HepG2 (cell line): ENCODE measurements around the gene DCDC2. TPM values are rescaled to one million over a fixed set of nuclear protein-coding genes. Genes with fewer than 3 reads are reported as not detected.

Experiments
- AGO2 ChIP-seq: fragments of 200-400 bp; formaldehyde crosslinking; optimal IDR thresholded peaks from 2 replicates; pipeline ENCODE3; 2017; ENCODE audit warnings: mild to moderate bottlenecking, low read depth, low read length, moderate library complexity
- ATF7-NPFF ChIP-seq: sonication (generic); formaldehyde crosslinking; IDR thresholded peaks from 2 replicates; pipeline ENCODE4 v1.8.1; 2023; ENCODE audit warnings: mild to moderate bottlenecking, low read depth, missing genetic modification reagents, moderate library complexity
- BCL6 ChIP-seq: IDR thresholded peaks from 2 replicates; pipeline ENCODE4 v1.6.1; 2016; ENCODE audit warnings: missing genetic modification reagents, missing compliant biosample characterization
- FOXK2 ChIP-seq: fragments of 450-650 bp; IDR thresholded peaks from 2 replicates; pipeline ENCODE4 v1.6.1; 2016
- GMEB2 ChIP-seq: IDR thresholded peaks from 2 replicates; pipeline ENCODE4 v1.6.1; 2016; ENCODE audit warnings: missing biosample characterization, missing genetic modification reagents, low read depth
- HES4 ChIP-seq: sonication (generic); formaldehyde crosslinking; IDR thresholded peaks from 2 replicates; pipeline ENCODE4 v1.9.0; 2021; ENCODE audit warnings: mild to moderate bottlenecking, missing genetic modification reagents, borderline replicate concordance
- ISL2 ChIP-seq: sonication (generic); formaldehyde crosslinking; IDR thresholded peaks from 2 replicates; pipeline ENCODE4 v1.5.0; 2020; ENCODE audit warnings: missing genetic modification reagents
- KDM1A ChIP-seq: IDR thresholded peaks from 2 replicates; pipeline ENCODE4 v1.6.1; 2016; ENCODE audit warnings: missing compliant biosample characterization
- NFRKB ChIP-seq: fragments of 450-650 bp; IDR thresholded peaks from 2 replicates; pipeline ENCODE4 v1.6.1; 2017
- PHF5A ChIP-seq: IDR thresholded peaks from one replicate; pipeline ENCODE4 v1.6.1; 2018; ENCODE audit warnings: low read depth, missing genetic modification reagents; ENCODE audit not compliant: unreplicated experiment
- POLR2A ChIP-seq, 2 experiments: IDR thresholded peaks; 2 replicates each; pipeline ENCODE4 v1.6.1; 2011; ENCODE audit warnings: low read depth in 2 of 2, low read length in 2 of 2, mild to moderate bottlenecking in 1 of 2, moderate library complexity in 1 of 2; ENCODE audit not compliant: insufficient read depth in 1 of 2
- PRPF4 ChIP-seq: fragments of 200-400 bp; formaldehyde crosslinking; IDR thresholded peaks from 2 replicates; pipeline ENCODE4 v1.6.1; 2016; ENCODE audit warnings: low read length, low read depth; ENCODE audit not compliant: poor library complexity, severe bottlenecking
- SMC3 ChIP-seq: IDR thresholded peaks from 2 replicates; pipeline ENCODE4 v1.6.1; 2011; ENCODE audit warnings: low read length, improper control_type of control experiment
- SOX13 ChIP-seq, 3 experiments: fragments of 450-650 bp in 1 of 3; sonication (generic) in 1 of 3; formaldehyde crosslinking in 1 of 3; IDR thresholded peaks in 2 of 3; conservative IDR thresholded peaks in 1 of 3; 2 replicates each; pipeline versions ENCODE4 v1.5.0 to v1.6.1; 2016 to 2020; ENCODE audit warnings: antibody characterized with exemption in 1 of 3, mild to moderate bottlenecking in 1 of 3, missing compliant biosample characterization in 1 of 3, missing genetic modification reagents in 1 of 3, moderate library complexity in 1 of 3
- YEATS4 ChIP-seq: sonication (generic); formaldehyde crosslinking; IDR thresholded peaks from 2 replicates; pipeline ENCODE4 v1.4.0; 2020; ENCODE audit warnings: missing genetic modification reagents, borderline replicate concordance
- ZNF136 ChIP-seq: sonication (generic); formaldehyde crosslinking; IDR thresholded peaks from 2 replicates; pipeline ENCODE4 v1.8.1; 2022; ENCODE audit warnings: low read depth, mild to moderate bottlenecking, moderate library complexity, missing genetic modification reagents
- ZNF3 ChIP-seq: IDR thresholded peaks from 2 replicates; pipeline ENCODE4 v1.7.0; 2017; ENCODE audit warnings: inconsistent platforms
- ZNF34 ChIP-seq: sonication (generic); formaldehyde crosslinking; IDR thresholded peaks from 2 replicates; pipeline ENCODE4 v1.4.0; 2020; ENCODE audit warnings: mild to moderate bottlenecking, missing genetic modification reagents, borderline replicate concordance
- ZNF451 ChIP-seq: sonication (generic); formaldehyde crosslinking; IDR thresholded peaks from 2 replicates; pipeline ENCODE4 v1.5.0; 2020; ENCODE audit warnings: mild to moderate bottlenecking, missing genetic modification reagents
- ZNF543 ChIP-seq: sonication (generic); formaldehyde crosslinking; IDR thresholded peaks from 2 replicates; pipeline ENCODE4 v1.4.0; 2020; ENCODE audit warnings: mild to moderate bottlenecking, missing genetic modification reagents
- ZNF569 ChIP-seq: sonication (generic); formaldehyde crosslinking; IDR thresholded peaks from 2 replicates; pipeline ENCODE4 v1.5.0; 2020; ENCODE audit warnings: mild to moderate bottlenecking, missing genetic modification reagents, moderate library complexity, borderline replicate concordance
- ZNF619 ChIP-seq: sonication (generic); formaldehyde crosslinking; IDR thresholded peaks from 2 replicates; pipeline ENCODE4 v1.4.0; 2020; ENCODE audit warnings: mild to moderate bottlenecking, missing genetic modification reagents
- polyA plus RNA-seq, 8 experiments: library from polyadenylated mRNA; depleted of rRNA in 3 of 8; stranded (reverse) in 7 of 8; unstranded in 1 of 8; fragments of >200 nt; fragmentation: Illumina TruSeq in 4 of 8; extraction: Trizol in 4 of 8; gene quantifications; 2 replicates each; pipeline versions ENCODE4 v1.2.1 to v1.2.3, GENCODE V29; 2011 to 2016; ENCODE audit warnings: low read depth in 4 of 8, missing spikeins in 1 of 8, mixed read lengths in 1 of 8; ENCODE audit not compliant: insufficient read depth in 1 of 8
- total RNA-seq, 5 experiments: library from RNA; depleted of rRNA; stranded (reverse); fragments of >200 nt; fragmentation: Illumina TruSeq; extraction: Trizol; gene quantifications; 2 replicates each; pipeline ENCODE4 v1.2.3, GENCODE V29; 2016; ENCODE audit warnings: low read depth in 1 of 5
- TF ChIP-seq, protein P1 (sequence below): sonication (generic); formaldehyde crosslinking; IDR thresholded peaks from 2 replicates; pipeline ENCODE4 v1.4.0; 2020; ENCODE audit warnings: missing genetic modification reagents, mild to moderate bottlenecking, borderline replicate concordance
- TF ChIP-seq, protein P2 (sequence below): sonication (generic); formaldehyde crosslinking; IDR thresholded peaks from 2 replicates; pipeline ENCODE4 v1.8.1; 2023; ENCODE audit warnings: mild to moderate bottlenecking, moderate library complexity, missing genetic modification reagents
- TF ChIP-seq, protein P3 (sequence below): sonication (generic); formaldehyde crosslinking; IDR thresholded peaks from 2 replicates; pipeline ENCODE4 v1.9.0; 2021; ENCODE audit warnings: missing genetic modification reagents, borderline replicate concordance

DCDC2 gene
- total and polyA plus RNA-seq, 2 of the 13 experiments (the other 11 are each of a cell fraction or from before 2014, with no cell fraction given), result 9.0 to 36.2 TPM

DNA sequence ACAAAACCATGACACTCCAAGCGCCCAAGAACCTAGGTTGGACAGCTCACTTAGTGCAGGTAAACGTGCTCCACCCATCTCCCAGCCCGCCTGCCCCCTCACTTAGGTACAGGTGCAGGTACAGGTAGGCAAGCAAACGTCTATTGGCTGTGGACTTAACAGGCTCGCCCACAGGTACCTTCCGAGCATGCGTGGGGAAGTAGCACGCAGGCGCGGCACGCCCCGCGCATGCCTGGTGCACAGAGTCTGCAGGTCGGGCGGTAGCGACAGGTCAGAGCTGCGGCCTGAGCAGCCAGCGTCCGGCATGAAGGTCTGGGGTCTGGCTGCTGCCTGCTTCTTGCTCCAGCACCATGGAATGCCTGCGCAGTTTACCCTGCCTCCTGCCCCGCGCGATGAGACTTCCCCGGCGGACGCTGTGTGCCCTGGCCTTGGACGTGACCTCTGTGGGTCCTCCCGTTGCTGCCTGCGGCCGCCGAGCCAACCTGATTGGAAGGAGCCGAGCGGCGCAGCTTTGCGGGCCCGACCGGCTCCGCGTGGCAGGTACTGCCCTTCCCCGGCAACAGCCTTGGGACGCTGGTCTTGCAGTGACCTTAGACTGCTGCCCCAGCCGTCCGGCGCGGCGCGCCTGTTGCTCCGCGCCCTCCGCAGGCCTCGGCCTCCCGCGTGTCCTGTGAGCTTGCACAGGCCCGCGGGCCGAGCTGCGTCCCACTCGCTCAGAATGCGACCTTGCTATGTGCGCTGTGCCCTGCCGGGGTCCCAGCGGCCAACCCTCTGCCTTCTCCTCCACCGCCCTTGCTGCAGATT is 45.0 kb upstream of the DCDC2 start, which contains the start of gene MRS2 (continued):
- TF ChIP-seq, protein P1, sequence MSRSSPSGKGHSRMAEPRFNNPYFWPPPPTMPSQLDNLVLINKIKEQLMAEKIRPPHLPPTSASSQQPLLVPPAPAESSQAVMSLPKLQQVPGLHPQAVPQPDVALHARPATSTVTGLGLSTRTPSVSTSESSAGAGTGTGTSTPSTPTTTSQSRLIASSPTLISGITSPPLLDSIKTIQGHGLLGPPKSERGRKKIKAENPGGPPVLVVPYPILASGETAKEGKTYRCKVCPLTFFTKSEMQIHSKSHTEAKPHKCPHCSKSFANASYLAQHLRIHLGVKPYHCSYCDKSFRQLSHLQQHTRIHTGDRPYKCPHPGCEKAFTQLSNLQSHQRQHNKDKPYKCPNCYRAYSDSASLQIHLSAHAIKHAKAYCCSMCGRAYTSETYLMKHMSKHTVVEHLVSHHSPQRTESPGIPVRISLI (CRISPR knock-in tag), result peak; percentile 84
- TF ChIP-seq POLR2A (IDR thresholded peaks at IDR 0.05; ENCODE audit: insufficient read depth in 1 of 2, low read depth in 2 of 2, low read length in 2 of 2), result peak; percentile 97 to 100
- TF ChIP-seq ISL2 (CRISPR knock-in tag), result peak; percentile 88
- TF ChIP-seq ZNF619 (CRISPR knock-in tag), result peak; percentile 95; the same call in 1 of the 2 replicates
- TF ChIP-seq ZNF136 (CRISPR knock-in tag), result peak; percentile 77; the same call in 1 of the 2 replicates
- peak; percentile 98 for TF ChIP-seq YEATS4
- peak; percentile 57 for TF ChIP-seq BCL6 (CRISPR knock-in tag)
- TF ChIP-seq, protein P2, sequence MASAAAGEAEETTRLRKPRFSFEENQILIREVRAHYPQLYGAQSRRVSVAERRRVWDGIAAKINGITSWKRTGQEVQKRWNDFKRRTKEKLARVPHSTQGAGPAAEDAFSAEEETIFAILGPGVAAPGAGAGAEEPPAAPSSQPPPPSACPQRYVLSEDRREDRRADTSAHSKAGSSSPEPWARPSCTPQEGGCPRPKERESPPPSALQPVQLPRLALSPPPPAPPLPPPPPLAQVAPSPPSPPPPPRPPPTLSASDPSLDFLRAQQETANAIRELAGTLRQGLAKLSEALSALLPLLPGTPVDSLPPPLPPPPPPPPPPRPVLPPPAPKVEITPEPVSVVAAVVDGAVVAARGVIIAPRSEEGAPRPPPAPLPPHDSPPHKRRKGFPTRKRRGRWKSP (CRISPR knock-in tag), result peak; percentile 72; the same call in 1 of the 2 replicates
- peak; percentile 84 for TF ChIP-seq ATF7-NPFF (CRISPR knock-in tag)
- TF ChIP-seq ZNF451 (CRISPR knock-in tag), result peak; percentile 77; the same call in 1 of the 2 replicates
- no peak for TF ChIP-seq SOX13 (IDR thresholded peaks at IDR 0.05)
- peak in 1 of 2 experiments; percentile 7; a peak in 1 of 4 replicates for TF ChIP-seq SOX13 (CRISPR knock-in tag; conservative IDR thresholded peaks at IDR 0.05 in 1 of 2, IDR thresholded peaks at IDR 0.05 in 1 of 2)
- no peak for TF ChIP-seq NFRKB
- no peak for TF ChIP-seq ZNF569
- TF ChIP-seq AGO2, result peak; percentile 91
- no peak for TF ChIP-seq ZNF3 (CRISPR knock-in tag)
- TF ChIP-seq PRPF4, result no peak
- TF ChIP-seq ZNF543 (CRISPR knock-in tag), result peak; percentile 98
- TF ChIP-seq HES4 (CRISPR knock-in tag), result peak; percentile 87; the same call in 1 of the 2 replicates
- TF ChIP-seq FOXK2, result no peak
- TF ChIP-seq ZNF34 (CRISPR knock-in tag), result peak; percentile 98
- TF ChIP-seq, protein P3, sequence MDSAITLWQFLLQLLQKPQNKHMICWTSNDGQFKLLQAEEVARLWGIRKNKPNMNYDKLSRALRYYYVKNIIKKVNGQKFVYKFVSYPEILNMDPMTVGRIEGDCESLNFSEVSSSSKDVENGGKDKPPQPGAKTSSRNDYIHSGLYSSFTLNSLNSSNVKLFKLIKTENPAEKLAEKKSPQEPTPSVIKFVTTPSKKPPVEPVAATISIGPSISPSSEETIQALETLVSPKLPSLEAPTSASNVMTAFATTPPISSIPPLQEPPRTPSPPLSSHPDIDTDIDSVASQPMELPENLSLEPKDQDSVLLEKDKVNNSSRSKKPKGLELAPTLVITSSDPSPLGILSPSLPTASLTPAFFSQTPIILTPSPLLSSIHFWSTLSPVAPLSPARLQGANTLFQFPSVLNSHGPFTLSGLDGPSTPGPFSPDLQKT (CRISPR knock-in tag), result 0 out of 2 replicates have a peak, but pooled peaks have one; percentile 60
- no peak for TF ChIP-seq SMC3
- no peak for TF ChIP-seq PHF5A (CRISPR knock-in tag)
- no peak for TF ChIP-seq GMEB2
- no peak for TF ChIP-seq KDM1A (CRISPR knock-in tag)
